ENCODE data around the gene CDKAL1. TPM values are rescaled to one million over a fixed set of nuclear protein-coding genes. Genes with fewer than 3 reads are reported as not detected.

The CDKAL1 gene
- total and polyA plus RNA-seq, 10 of the 15 experiments (the other 5 are each of a cell fraction or from before 2014, with no cell fraction given), result 10.7 to 26.9 (median 17.3) TPM

DNA sequence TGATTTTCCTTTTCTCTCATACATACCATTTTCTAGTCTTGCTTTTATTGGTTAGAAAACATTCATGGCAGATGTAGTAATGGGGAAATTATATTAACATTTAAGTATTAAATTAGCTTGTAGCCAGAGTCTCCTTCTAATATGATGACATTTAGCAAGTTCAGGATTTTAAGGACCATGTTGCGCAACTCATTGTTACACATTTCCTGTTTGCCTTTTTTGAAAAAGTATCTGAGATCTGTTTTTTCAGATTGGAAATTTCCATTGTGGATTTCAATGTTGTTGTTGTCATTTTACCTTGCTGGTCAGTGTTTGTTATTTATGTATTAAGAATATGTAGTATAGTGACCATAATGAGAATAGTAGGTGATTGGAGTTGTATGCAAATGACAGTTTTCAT, 38.7 kb downstream of the CDKAL1 start:
- WGBS (ENCODE audit: insufficient coverage, insufficient replicate concordance, low lambda C conversion rate, missing lambda C conversion rate), result 100% methylated on average over 1 of the region's 1 CpG
- ATAC-seq, result no peak
- Histone ChIP-seq H3K36me3 (ENCODE audit: control insufficient read depth in 2 of 2, insufficient read depth in 2 of 2, low read length in 1 of 2) (no peaks in the 10 kb centered on the region; a peak in 2 of 4 replicates), H3K4me3 (no peak overlapping the region), H4K20me1 (ENCODE audit: control insufficient read depth, insufficient read depth) (no peaks in the 10 kb centered on the region), H3K9me3 (replicated peaks; ENCODE audit: control insufficient read depth, insufficient read depth, low read length) (no peaks in the 10 kb centered on the region), H3K4me1 (ENCODE audit: control insufficient read depth, insufficient read depth, low read length) (no peaks in the 10 kb centered on the region), H3K4me2 (ENCODE audit: control insufficient read depth, insufficient read depth) (no peak overlapping the region), H3K79me2 (ENCODE audit: control insufficient read depth, insufficient read depth, low read length) (no peaks in the 10 kb centered on the region), H2AFZ (ENCODE audit: control insufficient read depth, low read depth, low read length) (no peak overlapping the region), H3K27ac (ENCODE audit: control insufficient read depth, insufficient read depth) (no peak overlapping the region), H3K9ac (ENCODE audit: control insufficient read depth, insufficient read depth, low read length) (no peak overlapping the region), H3K27me3 (replicated peaks in 1 of 2; ENCODE audit: control insufficient read depth in 2 of 2, insufficient read depth in 2 of 2, low read length in 1 of 2) (no peaks in the 10 kb centered on the region)
- in situ Hi-C loops (cut with MboI) (loop anchor here (25.0 kb wide), 2 partner anchors 864 to 1364 kb away; no protein-coding TSS in a partner anchor), intact Hi-C loops (cut with micrococcal nuclease; ENCODE audit: unreplicated experiment) (no loop called here)
- no TSS peak for BruUV-seq (replicated peaks)
- ChIA-PET RAD21 (ENCODE audit: unreplicated experiment) (interaction anchor here (2.1 kb wide), 1 partner anchor 8 kb away, joined by 10 read pairs; no protein-coding TSS in a partner anchor), POLR2A (interaction anchor here (0.6 kb wide), 1 partner anchor 859 kb away, joined by 4 read pairs; no protein-coding TSS in a partner anchor), SMC1A (ENCODE audit: uncharacterized antibody, unreplicated experiment) (interaction anchor here (0.7 to 6.2 kb wide), 6 partner anchors 9 to 1017 kb away, joined by 3 to 33 read pairs (median 4); no protein-coding TSS in a partner anchor), CTCF (interaction anchor here (1.0 to 5.4 kb wide), 3 partner anchors 8 to 1016 kb away, joined by 3 to 40 read pairs (median 3); no protein-coding TSS in a partner anchor)
- TF ChIP-seq CEBPB (IDR thresholded peaks at IDR 0.05; ENCODE audit: borderline replicate concordance in 1 of 2, low read depth in 2 of 2, low read length in 2 of 2), result peak in 1 of 2 experiments; percentile 63; a peak in 1 of 4 replicates
- no peak for TF ChIP-seq RUNX3 (IDR thresholded peaks at IDR 0.05; ENCODE audit: low read length)
- no peak for TF ChIP-seq SREBF2 (IDR thresholded peaks at IDR 0.05; ENCODE audit: low read length)
- TF ChIP-seq RELA (IDR thresholded peaks at IDR 0.05; ENCODE audit: borderline replicate concordance, partially characterized antibody), result no peak
- no peak for DNase-seq (ENCODE audit: low read depth, low spot score)
- no peak for FAIRE-seq

DNA sequence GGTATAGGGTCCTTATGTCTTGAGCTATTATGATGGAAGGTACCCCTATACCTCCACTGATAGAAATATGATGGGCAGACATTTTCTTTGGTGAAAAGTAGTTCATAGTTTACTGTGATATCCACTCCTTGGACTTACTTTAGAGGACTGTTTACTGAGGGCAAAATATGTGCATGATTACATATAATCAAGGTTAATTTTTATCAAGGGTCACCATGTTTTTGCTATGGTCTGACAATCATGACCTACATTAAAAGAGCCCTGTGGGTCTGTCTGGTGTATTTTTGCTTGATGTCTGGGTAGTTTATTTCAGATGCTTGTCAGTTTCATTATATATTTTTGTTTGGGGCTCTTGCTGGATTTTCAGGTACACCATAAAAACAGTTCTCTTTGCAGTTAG, 40.1 kb downstream of the CDKAL1 start:
- H3K36me3 ChIP-seq (ENCODE audit: control insufficient read depth in 2 of 2, insufficient read depth in 2 of 2, low read length in 1 of 2), result no peaks in the 10 kb centered on the region; a peak in 1 of 4 replicates
- H3K9ac ChIP-seq (ENCODE audit: control insufficient read depth, insufficient read depth, low read length), result no peak overlapping the region
- H3K4me2 ChIP-seq (ENCODE audit: control insufficient read depth, insufficient read depth), result no peak overlapping the region
- ChIA-PET SMC1A (ENCODE audit: uncharacterized antibody, unreplicated experiment) (interaction anchor here (1.0 to 6.2 kb wide), 12 partner anchors 9 to 1024 kb away, joined by 3 to 33 read pairs (median 4); no protein-coding TSS in a partner anchor), RAD21 (ENCODE audit: unreplicated experiment) (interaction anchor here (2.1 kb wide), 1 partner anchor 10 kb away, joined by 10 read pairs; no protein-coding TSS in a partner anchor), CTCF (interaction anchor here (1.0 to 5.4 kb wide), 2 partner anchors 10 kb away, joined by 3 to 40 read pairs; no protein-coding TSS in a partner anchor), POLR2A (no interaction called here)
- intact Hi-C loops (cut with micrococcal nuclease; ENCODE audit: unreplicated experiment) (no loop called here), in situ Hi-C loops (cut with MboI) (loop anchor here (25.0 kb wide), 2 partner anchors 863 to 1363 kb away; no protein-coding TSS in a partner anchor)
- no peaks in the 10 kb centered on the region for H4K20me1 ChIP-seq (ENCODE audit: control insufficient read depth, insufficient read depth)
- H3K27me3 ChIP-seq (replicated peaks in 1 of 2; ENCODE audit: control insufficient read depth in 2 of 2, insufficient read depth in 2 of 2, low read length in 1 of 2), result no peaks in the 10 kb centered on the region
- no peak overlapping the region for H3K4me3 ChIP-seq
- H3K9me3 ChIP-seq (replicated peaks; ENCODE audit: control insufficient read depth, insufficient read depth, low read length), result no peaks in the 10 kb centered on the region
- BruUV-seq (replicated peaks), result no TSS peak
- no peaks in the 10 kb centered on the region for H3K79me2 ChIP-seq (ENCODE audit: control insufficient read depth, insufficient read depth, low read length)
- TF ChIP-seq CHD1 (IDR thresholded peaks at IDR 0.05; ENCODE audit: low read depth, low read length) (no peak), ASH2L (IDR thresholded peaks at IDR 0.05; ENCODE audit: borderline replicate concordance, low read depth) (no peak), ELK1 (IDR thresholded peaks at IDR 0.05; ENCODE audit: low read depth, low read length) (no peak), NR2C2 (IDR thresholded peaks at IDR 0.05; ENCODE audit: borderline replicate concordance, control insufficient read depth, insufficient read length, low read depth) (no peak), MXI1 (IDR thresholded peaks at IDR 0.05; ENCODE audit: low read depth, low read length) (no peak), NBN (IDR thresholded peaks at IDR 0.05) (no peak), NR2F1 (conservative IDR thresholded peaks at IDR 0.05) (no peak), RAD21 (IDR thresholded peaks at IDR 0.05; ENCODE audit: insufficient read depth, low read depth, low read length) (no peak)
- H3K4me1 ChIP-seq (ENCODE audit: control insufficient read depth, insufficient read depth, low read length), result no peaks in the 10 kb centered on the region
- FAIRE-seq, result no peak
- no peak overlapping the region for H3K27ac ChIP-seq (ENCODE audit: control insufficient read depth, insufficient read depth)
- H2AFZ ChIP-seq (ENCODE audit: control insufficient read depth, low read depth, low read length), result no peak overlapping the region
- no peak for ATAC-seq
- no peak for DNase-seq (ENCODE audit: low read depth, low spot score)
